GM18519 (cell line): ENCODE data around the gene PSMD13.
A peak's percentile ranks its signal among the peaks of the same experiment; 100 is the strongest.

Source experiments
- ATAC-seq: cut with Tn5 transposase; IDR thresholded peaks from one replicate; pipeline ENCODE4 v1.9.1; 2021; ENCODE audit warnings: mild to moderate bottlenecking, moderate library complexity; ENCODE audit not compliant: unreplicated experiment, low FRiP score

PSMD13 gene

DNA sequence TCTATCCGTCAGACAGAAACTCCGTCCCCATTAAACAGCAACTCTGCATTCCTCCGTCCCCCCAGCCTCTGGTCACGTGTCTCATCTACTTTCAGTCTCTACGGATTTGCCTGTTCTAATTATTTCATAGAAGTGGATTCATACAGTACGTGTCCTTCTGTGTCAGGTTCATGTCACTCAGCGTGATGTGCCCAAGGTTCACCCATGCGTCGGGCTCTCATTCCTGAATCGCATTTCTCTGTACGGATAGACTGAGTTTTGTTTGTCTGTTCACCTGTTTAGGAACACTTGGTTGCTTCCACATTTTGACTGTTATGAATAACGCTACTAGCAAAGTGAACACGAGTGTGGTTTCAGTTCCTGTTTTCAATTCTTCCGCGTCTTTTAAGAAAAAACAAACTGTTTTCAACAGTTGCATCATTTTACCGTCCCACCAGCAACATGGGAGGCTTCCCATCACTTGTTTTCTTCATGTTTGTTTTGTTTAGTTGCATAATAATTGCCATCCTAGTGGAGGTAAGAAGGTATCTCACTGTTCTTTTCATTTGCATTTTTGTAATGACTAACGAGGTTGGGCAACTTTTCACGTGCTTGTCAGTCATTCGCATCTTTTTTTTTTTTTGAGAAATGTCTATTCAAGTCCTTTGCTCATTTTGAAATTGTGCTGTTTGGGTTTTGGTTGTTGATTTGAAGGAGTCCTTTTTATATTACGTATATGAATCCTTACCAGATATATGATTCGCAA lies 32.5 kb downstream of the PSMD13 start:
- peak; percentile 68 for ATAC-seq

DNA sequence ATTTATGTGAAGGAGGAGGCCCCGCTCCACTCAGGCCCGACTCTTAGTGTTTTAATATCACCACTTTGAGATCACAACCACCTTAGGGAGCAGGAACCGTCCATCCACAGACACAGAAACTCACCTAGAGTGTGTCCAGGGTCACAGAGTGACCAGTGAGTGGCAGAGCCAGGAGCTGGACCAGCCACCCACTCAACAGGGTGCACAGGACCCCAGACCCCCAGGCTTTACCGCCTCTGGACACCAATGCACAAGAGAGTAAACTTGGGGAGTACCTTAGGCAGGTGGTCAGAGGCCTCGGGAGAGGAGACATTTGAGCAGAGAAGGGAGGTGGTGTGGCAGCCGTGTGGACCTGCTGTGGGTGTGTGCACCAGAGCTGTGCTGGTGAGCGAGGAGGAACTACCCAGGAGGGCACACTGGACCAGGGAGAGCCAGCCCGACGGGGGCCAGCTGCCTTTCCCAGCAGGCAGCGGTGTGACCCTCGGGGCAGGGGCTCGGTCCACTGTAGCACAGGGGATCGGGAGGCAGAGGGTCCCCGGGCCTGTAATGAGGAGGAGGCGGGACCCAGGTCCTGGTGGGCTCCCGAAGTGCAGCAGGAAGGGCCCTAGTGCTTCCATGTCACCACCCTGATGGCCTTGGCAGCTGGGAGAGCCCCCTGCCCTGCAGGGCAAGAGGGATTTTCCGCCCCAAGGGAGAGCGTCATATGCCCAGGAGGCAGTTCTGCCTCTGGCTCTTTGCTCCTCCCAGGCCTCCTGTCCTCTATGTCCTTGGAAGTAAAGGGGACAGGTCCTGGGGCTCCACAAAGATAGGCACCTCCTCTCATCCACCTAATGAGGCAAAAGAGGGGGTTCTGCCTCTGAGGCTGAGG lies 33.9 kb downstream of the PSMD13 start:
- ATAC-seq: no peak

DNA sequence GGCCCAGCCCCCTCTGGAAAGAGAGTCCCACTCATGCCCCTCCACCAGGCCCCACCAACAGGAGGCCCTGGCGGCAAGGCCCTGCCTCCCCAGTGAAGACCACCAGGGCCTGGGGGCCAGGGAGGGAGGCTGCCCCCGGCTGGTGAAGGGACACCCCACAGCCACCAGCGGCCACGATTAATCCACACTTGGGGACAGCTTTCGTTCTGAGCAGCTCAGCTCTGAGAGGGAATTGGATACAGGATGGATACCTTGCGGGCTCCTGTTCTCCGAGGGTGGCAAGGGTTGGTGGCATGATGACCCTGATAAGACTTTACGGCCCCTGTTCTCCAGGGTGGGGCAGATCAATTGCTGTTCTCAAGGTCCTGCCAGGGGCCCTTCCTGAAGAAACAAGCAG lies 34.5 kb downstream of the PSMD13 start:
- ATAC-seq: no peak

DNA sequence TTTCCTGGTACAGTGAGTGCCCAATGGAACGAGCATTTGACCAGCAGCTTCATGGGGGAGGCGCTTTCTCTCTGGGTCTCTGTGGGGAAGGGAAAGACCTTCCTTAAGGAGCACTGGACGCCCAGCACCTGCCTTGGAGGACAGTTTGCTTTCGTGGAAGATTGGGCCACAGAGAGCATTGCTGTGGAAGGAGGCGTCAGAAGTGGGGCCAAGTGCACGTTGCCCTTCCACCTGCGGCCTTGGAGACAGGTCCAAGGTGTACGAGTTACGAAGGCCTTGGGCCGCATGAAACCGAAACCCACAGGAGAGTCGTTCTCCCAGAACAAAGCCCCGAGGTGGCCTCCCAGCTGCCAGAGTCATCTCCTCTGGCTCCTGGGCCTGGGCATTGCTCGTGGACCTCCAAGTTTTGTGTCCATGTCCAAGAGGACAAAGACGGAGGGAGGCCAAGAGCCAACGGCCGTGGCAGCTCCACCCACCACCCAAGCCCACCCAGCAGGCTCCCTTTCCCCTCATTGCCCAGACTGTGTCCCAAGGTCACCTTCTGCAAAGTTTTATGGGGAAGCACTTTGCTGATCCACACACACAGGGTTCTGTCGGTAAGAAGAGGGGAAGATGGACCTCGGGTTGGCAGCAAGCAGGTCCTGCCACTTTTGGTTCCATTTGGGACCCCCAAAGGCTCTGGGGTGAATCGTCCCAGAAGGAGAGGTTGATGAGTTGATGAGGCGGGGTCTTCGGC lies 35.6 kb downstream of the PSMD13 start:
- no peak for ATAC-seq

DNA sequence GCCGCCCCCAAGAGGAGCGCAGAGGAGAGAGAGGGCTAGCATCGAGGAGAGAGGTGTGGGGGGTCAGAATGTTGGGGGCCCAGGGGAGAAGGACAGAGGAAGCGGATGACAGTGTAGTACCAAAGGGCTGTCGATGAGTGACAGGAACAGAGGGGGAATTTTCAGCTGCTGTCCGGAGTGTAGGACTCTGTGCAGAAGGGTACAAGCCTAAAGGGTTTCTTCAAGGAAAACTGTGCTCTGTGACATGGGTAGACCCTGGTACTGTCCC lies 36.1 kb downstream of the PSMD13 start:
- no peak for ATAC-seq

DNA sequence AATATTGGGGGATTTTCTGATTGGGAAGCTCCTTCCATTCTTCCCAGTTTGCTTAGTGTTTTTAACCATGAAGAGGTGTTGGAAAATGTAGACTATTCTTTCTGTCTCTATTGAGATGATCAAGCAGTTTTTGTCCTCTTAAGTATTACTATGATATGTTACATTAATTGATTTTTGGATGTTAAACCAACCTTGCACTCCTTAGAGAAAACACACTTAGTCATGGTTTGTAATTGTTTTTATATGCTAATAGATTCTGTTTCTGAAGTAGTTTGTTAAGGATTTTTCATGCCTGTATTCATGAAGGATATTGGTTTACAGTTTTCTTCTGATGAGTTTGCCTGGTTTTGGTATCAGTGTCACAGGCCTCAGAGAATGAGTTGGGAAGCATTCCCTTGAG lies 39.4 kb downstream of the PSMD13 start:
- ATAC-seq: no peak

DNA sequence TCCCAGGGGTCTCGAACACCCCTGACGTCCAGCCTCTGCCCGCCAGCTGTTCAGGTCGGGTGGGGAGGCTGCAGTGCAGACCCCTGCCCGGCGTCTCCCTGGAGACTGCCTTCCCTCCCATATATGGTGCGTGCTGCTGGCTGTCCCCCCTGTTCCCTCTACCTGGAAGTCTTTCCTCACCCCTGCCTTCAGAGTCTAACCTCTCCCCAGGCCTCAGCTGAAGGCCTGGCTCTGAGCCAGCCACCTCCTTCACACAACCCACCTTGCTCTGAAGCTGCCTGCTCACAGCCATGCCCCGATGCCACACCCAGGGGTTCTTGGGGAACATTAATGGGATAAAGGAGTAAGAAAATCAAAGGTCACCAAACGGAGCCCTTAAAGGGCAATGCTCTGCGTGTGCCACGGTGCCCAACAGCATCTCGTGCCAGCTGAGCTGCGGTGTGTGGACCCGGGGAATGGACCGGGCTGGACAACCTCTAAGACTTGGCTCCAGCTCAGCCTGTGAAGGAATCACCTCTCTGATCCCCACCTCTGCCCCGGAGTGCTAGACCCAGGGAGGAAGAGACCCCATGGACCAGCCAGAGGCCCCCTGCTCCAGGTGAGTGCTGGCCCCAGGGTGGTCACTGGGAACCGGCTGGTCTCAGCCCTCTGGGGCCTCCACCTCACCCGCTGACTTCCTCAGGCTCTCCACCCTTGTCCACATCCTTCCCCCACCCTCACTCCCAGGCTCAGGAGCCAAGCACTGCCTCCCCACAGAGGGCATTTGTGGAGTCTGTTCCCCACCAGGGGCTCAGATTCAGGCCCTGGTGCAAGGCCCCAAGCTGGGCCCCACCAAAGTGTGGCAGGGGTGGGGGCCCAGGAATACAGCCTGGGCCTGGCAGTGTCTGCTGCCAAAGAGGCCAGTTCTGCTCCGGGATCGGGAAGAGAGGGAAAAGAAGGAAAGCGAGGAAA lies 41.5 kb downstream of the PSMD13 start, which contains the start of gene NLRP6:
TSS of gene NLRP6 (plus strand) at position 407 of the 951 bp plus-strand sequence. CDS start at position 570, 163 bp downstream.
- no peak for ATAC-seq

DNA sequence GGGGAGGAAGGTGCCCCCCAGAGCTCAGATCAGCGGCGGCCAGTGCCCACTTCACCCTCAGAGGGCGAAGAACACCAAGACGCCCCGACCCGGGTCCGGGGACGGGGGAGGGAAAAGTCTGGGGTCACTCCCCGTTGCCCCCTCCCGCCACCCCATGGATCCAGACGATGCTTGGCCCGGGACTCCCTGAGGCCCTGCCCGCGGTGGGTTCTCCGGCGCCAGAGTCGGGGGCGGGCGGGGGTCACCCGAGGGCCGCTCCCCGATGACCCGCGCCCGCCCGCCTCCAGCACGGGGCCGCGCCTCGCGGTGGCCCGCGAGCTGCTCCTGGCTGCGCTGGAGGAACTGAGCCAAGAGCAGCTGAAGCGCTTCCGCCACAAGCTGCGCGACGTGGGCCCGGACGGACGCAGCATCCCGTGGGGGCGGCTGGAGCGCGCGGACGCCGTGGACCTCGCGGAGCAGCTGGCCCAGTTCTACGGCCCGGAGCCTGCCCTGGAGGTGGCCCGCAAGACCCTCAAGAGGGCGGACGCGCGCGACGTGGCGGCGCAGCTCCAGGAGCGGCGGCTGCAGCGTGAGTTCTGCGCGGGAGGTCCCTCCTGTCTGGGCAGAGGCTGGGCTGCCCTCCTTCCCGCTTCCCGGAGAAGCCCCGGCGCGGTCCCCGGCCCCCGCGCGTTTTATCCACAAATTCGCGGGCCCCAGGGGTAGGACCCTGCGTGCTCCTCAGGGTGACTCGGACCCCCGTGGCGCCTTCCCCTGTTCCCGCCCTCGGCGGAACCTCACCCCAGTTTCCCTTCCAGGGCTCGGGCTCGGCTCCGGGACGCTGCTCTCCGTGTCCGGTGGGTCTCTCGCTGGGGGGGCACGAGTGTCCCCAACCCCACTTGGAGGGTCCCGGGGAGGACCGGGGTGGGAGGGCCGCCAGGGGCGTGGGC lies 42.5 kb downstream of the PSMD13 start:
- ATAC-seq: no peak

DNA sequence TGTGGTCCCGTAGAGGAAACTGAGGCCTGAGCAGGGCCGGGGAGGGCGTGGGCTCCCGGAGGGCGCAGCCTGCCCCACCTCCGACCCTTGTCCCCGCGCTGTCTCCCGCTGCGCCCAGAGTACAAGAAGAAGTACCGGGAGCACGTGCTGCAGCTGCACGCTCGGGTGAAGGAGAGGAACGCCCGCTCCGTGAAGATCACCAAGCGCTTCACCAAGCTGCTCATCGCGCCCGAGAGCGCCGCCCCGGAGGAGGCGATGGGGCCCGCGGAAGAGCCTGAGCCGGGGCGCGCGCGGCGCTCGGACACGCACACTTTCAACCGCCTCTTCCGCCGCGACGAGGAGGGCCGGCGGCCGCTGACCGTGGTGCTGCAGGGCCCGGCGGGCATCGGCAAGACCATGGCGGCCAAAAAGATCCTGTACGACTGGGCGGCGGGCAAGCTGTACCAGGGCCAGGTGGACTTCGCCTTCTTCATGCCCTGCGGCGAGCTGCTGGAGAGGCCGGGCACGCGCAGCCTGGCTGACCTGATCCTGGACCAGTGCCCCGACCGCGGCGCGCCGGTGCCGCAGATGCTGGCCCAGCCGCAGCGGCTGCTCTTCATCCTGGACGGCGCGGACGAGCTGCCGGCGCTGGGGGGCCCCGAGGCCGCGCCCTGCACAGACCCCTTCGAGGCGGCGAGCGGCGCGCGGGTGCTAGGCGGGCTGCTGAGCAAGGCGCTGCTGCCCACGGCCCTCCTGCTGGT lies 43.4 kb downstream of the PSMD13 start:
- ATAC-seq: no peak

DNA sequence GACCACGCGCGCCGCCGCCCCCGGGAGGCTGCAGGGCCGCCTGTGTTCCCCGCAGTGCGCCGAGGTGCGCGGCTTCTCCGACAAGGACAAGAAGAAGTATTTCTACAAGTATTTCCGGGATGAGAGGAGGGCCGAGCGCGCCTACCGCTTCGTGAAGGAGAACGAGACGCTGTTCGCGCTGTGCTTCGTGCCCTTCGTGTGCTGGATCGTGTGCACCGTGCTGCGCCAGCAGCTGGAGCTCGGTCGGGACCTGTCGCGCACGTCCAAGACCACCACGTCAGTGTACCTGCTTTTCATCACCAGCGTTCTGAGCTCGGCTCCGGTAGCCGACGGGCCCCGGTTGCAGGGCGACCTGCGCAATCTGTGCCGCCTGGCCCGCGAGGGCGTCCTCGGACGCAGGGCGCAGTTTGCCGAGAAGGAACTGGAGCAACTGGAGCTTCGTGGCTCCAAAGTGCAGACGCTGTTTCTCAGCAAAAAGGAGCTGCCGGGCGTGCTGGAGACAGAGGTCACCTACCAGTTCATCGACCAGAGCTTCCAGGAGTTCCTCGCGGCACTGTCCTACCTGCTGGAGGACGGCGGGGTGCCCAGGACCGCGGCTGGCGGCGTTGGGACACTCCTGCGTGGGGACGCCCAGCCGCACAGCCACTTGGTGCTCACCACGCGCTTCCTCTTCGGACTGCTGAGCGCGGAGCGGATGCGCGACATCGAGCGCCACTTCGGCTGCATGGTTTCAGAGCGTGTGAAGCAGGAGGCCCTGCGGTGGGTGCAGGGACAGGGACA lies 44.1 kb downstream of the PSMD13 start:
- no peak for ATAC-seq

DNA sequence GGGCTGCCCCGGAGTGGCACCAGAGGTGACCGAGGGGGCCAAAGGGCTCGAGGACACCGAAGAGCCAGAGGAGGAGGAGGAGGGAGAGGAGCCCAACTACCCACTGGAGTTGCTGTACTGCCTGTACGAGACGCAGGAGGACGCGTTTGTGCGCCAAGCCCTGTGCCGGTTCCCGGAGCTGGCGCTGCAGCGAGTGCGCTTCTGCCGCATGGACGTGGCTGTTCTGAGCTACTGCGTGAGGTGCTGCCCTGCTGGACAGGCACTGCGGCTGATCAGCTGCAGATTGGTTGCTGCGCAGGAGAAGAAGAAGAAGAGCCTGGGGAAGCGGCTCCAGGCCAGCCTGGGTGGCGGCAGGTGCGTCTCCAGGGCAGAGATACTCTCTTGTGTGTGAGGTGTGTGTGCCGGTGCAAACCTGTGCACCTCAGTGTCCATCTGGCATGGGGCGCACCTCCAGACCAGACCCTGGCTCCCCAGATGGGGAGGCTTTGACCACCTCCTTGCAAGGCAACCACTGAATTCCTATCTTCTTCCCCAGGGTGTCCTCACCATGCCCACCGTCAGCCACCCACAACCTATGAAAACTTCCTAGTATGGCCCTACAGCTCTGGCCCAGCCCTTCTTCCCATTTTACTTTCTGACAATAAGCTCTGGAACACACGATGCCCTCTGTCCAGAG lies 44.8 kb downstream of the PSMD13 start:
- no peak for ATAC-seq

DNA sequence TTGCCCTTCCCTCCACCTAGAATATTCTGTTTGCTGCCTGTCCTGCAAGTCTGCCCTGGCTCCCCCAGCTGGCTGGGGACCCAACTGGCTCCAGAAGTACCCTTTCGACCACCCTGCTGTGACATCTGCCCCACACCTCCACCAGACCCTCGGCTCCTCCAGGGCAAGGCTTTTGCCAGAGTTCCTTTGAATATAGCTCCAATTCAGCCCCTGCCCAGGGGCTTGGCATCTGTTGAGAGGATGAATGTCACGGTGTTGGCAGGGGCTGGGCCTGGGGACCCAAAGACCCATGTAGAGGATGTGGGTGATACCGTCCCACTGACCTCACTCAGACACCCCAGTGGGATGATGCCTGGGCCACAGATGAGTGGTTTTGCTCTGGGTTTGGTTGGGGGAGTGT lies 45.4 kb downstream of the PSMD13 start:
- ATAC-seq: no peak

DNA sequence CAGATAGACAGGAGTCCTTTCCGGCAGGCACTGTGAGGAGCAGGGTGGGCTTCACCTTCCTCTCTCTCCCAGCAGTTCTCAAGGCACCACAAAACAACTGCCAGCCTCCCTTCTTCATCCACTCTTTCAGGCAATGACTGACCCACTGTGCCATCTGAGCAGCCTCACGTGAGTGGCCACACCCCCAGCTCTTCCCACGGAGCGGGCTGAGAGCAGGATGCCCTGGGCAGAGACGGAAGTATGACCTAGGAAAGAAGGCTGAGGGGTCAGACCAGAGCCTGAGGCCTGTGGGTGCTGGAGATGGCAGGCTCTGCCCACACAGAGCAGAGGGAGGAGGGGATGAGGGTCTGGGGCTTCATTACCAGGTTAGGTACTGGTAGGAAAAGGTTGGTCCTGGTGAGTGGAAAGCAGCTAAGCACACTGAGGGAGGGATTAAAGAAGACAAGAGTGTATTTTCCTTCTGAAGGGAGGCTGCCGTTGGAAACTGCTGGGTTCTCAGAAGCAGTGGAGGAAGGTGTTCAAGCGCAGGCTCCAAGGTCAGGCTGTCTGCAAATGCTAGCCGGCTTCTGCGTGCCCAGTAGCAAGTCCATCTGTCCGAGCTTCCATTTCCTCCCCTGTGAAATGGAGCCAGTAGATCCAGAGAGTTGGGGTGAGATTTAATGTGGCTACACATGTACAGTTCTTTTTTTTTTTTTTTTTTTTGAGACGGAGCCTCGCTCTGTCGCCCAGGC lies 46.0 kb downstream of the PSMD13 start:
- ATAC-seq: no peak

DNA sequence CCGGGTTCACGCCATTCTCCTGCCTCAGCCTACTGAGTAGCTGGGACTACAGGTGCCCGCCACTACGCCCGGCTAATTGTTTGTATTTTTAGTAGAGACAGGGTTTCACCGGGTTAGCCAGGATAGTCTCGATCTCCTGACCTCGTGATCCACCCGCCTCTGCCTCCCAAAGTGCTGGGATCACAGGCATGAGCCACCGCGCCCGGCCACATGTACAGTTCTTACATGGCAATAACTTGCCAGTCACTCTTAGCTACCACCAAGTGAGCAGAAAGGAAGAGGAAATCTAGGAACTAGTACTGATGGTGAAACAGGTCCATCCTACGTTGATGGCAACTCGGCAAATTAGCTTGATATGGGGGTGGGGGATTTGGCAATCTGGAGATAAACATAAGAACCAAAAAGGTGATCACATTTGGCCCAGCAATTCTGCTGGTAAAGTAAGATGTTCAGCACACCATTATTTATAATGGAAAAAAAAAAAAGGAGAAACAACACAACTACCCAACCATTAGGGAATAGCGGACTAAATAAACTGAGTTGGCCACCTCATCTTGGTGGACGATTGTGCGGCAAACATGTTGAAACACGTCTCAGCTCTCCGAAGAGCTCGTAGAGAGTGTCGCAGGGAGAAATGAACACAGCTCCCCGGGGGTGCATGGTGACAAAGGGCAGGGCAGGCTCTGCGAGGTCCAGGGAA lies 46.8 kb downstream of the PSMD13 start:
- ATAC-seq: no peak

DNA sequence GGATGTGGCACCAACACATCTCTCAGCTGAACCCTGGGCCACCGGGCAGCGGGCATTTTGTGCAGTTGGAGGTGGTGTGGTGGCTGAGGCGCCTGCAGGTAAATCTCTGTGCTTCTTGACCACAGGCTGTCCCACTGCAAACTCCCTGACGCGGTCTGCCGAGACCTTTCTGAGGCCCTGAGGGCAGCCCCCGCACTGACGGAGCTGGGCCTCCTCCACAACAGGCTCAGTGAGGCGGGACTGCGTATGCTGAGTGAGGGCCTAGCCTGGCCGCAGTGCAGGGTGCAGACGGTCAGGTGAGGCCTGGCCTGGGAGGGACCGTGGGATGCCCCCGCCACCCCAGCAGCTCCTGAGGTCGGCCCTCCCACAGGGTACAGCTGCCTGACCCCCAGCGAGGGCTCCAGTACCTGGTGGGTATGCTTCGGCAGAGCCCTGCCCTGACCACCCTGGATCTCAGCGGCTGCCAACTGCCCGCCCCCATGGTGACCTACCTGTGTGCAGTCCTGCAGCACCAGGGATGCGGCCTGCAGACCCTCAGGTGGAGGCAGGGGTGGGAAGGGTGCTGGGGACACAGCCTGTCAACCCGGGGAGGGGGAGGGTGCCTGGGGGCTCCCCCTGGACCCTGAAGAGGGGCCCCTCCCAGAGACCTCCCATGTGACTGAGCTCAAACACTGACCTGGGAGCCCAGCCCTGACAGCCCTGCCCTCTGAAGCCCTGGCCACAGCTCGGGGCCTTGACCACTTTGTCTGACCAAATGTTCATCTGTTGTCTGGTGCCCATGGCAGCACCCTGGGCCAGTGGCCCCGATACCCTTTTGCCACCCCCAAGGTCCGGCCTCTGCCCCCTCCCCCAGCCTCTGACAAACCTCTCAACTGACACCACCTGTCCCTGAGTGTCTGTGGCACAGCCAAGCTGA lies 47.6 kb downstream of the PSMD13 start:
- ATAC-seq: no peak
